ENCODE data around the gene OXLD1.
"Not testable (repeated sequence)": the region's sequence is repeated elsewhere in the genome, so short reads cannot be mapped to it uniquely, and the experiment has no call there.

Gene OXLD1

DNA sequence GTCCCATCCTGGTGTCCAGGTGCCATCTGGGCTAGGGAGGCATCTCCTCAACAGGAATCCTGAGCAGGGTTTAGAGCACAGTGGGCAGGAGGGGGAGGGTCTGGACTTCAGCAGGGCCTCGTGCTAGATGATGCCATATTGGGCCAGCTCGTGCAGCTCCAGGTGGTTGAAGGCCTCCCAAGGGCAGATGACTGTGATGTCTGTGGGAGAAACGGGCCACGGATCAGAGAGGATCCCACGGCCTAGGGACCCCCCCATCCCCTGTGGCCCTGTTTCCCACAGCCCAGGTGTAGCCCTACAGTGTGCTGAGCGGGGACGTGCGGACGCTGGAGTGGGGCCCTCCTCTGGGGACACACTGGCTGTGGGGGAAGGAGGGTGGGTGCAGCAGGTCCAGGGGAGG lies 15.5 kb downstream of the OXLD1 start:
- no peak for DNase-seq (ENCODE audit: low spot score)

DNA sequence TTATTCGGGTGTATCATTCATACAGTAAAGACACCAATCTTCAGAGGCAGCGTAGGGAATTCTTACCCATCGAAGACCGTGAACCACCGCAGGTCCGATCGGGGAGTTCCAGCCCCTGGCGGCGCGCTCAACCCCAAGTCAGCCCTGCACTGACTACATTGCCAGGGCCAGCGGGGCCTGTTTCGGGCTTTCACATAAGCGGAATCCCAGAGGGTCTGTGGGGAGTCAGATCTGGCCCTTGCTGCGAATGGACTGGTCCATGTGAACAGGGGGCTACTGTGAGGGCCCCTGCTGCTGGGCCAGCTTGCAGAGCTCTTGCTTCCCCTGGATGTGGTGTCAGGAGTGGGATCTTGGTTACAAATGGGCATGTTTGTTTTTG lies 17.7 kb downstream of the OXLD1 start:
- DNase-seq (ENCODE audit: low spot score) = no peak

DNA sequence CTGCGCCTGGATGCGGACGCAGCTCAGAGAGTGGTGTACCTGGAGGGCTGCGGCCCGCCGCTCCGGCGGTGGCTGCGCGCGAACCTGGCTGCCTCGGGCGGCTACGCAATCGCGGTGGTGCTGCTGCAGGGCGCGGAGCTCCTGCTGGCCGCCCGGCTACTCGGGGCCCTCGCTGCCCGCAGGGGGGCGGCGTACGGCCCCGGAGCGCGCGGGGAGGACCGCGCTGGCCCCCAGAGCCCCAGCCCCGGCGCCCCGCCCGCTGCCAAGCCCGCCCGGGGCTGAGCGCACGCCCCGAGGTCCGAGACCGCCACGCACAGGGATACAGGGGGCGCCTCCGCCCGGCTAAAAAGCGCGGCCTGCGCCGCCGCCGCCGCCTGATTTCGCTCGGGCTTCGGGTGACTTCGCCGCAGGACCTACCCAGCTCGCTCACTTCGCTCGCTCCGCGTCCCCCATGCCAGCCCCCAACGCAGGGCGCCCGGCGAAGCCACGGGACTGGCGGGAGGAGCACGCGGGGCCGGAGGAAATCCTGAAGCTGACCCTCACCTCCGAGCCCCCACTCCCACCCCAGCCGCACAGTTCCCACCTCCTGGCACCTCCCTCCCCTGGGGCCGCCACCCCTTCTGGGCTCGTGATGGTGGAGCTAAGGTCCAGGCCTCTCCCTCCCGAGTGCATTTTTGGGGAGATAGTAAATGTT lies 18.2 kb downstream of the OXLD1 start:
- DNase-seq (ENCODE audit: low spot score) = no peak

DNA sequence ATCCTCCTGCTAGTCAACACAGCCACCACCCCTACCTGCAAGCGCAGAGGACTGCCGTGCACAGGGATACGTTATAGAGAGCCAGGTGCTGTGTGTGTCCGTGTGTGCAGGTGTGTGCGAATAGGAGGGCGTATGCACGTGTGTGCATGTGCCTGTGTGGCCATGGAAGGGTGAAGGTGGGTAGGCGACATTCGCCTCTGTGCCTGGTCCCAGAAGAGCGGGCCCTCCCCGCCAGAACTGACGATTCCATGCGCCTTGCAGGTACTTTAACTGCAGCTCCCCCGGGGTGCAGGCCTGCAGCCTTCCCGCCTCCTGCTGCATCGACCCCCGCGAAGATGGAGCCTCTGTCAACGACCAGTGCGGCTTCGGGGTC lies 18.8 kb downstream of the OXLD1 start:
- DNase-seq (ENCODE audit: low spot score) = no peak

DNA sequence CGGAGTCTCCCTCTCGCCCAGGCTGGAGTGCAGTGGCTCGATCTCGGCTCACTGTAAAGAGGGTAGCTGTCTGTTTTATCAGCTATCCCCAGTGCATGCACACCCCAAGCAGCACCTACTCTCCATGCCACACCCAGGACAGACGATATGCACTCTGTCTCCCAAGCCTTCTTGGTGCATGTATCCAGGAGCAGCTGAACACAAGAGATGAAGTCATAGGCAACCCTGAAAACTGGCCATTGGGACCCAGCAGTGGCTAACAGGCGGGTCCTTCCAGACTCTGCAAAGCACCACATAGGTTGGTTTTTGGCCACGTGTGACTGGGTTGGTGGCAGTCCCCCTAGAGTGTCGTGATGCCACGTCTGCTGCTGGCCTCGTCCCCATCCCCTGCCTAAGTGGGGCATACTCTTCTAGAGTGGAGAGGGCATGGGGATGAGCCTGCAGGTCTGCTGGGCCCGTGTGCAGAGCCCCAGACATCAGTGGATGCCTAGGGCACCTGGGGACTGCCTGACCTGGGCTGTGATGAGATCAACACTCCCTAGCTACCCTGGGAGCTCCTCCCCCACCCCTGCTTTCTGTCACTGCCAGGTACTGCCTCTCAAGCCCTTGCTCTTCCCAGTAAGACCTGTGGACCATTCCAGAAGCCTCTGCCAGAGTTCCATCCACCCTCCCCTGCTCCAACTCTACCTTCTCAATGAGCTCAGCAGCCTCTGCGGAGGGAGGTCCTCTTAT lies 19.4 kb downstream of the OXLD1 start:
- DNase-seq (ENCODE audit: low spot score) = no peak

DNA sequence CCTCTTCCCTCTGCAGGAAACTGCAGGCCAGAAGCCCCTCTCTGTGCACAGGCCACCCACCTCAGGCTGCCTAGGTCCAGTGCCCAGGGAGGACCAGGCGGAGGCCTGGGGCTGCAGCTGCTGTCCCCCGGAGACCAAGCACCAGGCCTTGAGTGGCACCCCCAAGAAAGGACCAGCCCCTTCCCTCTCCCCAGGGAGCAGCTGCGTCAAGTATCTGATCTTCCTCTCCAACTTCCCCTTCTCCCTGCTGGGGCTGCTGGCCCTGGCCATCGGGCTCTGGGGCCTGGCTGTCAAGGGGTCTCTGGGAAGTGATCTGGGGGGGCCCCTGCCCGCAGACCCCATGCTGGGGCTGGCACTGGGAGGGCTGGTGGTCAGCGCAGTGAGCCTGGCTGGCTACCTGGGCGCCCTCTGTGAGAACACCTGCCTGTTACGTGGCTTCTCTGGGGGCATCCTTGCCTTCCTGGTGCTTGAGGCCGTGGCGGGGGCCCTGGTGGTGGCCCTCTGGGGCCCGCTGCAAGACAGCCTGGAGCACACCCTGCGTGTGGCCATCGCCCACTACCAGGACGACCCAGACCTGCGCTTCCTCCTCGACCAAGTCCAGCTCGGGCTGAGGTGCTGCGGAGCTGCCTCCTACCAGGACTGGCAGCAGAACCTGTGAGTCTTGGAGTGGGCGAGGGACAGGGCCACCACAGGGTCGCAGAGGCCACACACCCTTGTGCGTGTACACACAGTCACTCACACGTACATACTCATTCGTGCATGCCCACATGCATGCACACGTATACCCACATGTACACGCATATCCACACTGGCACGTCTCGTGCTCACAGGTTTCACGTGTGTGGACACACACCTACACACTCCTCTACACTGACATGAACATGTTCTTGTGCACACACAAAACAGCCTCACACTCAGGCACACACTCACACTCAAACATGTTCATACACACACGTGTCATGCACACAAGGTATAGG lies 21.1 kb downstream of the OXLD1 start:
- DNase-seq (ENCODE audit: low spot score) = no peak

DNA sequence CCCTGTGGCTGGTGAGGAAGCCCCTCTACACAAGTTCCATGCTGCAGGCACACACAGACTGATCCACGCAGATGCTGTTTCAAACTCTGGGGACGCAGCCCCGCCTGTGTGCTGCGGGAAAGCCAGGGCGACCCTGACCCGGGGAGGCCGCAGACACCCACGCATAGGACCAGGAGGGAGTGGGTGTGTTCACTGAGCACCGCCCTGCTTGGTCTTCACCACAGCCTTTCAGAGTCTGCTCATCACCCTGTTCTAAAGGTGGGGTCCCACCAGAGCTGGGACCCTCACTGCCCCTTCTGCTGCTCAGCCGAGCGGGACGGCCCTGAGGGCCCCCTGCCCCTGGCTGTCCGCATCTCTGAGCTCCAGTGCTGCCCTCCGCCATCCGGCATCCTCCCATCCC lies 21.9 kb downstream of the OXLD1 start:
- no peak for DNase-seq (ENCODE audit: low spot score)

DNA sequence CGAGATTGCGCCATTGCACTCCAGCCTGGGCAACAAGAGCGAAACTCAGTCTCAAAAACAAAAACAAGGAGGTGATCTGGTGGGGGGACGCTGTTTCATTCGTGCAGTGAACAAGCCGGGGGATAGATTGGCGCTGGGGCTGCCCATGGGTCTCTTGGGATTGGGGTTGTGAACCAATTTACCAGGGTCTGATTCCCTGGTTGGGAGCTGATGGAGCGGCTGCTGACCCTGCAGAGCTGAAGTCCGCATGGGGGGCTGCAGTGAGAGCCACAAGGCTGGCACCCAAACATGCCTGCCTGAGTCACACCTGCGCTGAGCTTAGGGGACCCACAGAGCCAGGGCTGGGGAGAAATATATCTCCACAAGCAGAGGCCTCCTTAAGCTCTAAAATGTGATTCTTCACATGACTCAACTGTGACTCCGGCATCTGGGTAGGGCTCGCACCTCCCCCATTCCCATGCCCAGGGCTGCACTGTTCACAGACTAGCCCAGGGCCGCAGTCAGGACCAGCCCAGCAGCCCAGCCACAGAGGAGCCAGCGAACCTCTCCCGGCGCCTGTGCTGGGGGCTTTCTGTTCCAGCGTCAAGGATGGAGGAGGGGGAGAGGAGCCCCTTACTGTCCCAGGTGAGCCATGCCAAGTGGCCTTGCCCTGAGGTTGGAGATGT lies 24.4 kb downstream of the OXLD1 start:
- peak; percentile 50 for DNase-seq (ENCODE audit: low spot score)

DNA sequence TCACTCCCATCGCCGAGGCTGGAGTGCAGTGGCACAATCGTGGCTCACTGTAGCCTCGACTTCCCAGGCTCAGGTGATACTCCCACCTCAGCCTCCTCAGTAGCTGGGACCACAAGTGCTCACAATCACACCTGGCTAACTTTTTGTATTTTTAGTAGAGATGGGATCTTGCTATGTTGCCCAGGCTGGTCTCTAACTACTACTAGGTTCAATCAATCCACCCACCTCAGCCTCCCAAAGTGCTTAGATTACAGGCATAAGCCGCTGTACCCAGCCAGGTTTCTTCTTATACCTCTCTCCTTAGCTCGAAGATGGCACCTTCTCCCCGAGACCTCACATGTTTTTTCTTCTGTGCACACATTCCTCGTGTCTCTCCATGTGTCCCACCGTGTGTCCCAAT lies 26.4 kb downstream of the OXLD1 start:
- no peak for DNase-seq (ENCODE audit: low spot score)

DNA sequence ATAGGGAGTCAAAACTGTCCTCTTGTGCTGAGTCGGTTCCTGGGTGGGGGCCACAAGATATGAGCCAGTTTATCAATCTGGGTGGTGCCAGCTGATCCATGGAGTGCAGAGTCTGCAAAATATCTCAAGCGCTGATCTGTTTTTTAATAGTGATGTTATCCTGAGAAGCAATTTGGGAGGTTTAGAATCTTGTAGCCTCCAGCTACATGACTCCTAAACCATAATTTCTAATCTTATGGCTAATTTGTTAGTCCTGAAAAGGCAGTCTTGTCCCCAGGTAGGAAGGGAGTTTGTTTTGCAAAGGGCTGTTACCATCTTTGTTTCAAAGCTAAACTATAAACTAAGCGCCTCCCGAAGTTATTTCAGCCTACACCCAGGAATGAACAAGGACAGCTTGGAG lies 27.7 kb downstream of the OXLD1 start:
- DNase-seq (ENCODE audit: low spot score) = no peak

DNA sequence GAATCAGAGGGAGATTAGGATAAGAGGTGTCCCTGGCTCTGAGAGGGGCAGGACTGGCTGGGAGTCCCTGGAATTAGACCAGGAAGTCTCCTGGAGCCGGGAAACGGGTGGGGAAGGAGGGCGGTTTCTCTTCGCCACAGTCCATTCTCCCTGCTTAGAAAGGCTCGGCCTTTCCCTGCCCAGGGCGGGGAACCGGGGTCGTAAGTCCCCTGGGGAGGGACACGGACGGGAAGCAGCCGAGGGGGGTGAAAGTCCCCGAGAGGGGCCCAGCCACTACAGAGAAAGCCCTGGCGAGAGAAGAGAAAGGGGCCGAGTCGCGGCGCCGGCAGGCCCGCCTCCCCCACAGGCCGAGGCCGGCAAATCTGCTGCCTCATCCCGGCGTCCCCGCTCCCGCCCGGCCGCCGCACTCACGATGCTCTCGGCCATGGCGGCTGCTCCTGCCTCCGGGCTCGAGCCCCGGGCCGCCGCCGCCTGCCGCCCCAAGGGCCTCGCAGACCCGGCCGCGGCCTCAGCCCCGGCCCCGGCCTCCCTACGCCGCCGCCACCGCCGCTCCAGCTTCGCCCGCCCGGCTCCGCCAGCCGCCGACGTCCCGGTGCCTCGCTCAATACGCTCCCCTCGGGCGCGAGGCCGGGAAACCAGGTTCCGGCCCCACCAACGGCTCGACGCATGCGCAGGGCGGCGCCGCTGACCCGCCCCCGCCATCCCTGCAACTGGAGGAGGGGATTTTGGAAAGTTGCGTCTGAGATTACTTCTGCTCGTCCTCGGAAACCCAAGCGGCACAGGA lies 29.7 kb downstream of the OXLD1 start, which contains the start of the genes NPLOC4 and TSPAN10:
Gene NPLOC4, minus strand, starts transcription at position 608 of the 784 bp plus-strand sequence. Its CDS starts 182 bp downstream, at position 426.
Gene TSPAN10, plus strand, starts transcription at position 692 of the 784 bp plus-strand sequence. CDS start 5,217 bp downstream, outside the sequence.
- peak; percentile 83 for DNase-seq (ENCODE audit: low spot score)

DNA sequence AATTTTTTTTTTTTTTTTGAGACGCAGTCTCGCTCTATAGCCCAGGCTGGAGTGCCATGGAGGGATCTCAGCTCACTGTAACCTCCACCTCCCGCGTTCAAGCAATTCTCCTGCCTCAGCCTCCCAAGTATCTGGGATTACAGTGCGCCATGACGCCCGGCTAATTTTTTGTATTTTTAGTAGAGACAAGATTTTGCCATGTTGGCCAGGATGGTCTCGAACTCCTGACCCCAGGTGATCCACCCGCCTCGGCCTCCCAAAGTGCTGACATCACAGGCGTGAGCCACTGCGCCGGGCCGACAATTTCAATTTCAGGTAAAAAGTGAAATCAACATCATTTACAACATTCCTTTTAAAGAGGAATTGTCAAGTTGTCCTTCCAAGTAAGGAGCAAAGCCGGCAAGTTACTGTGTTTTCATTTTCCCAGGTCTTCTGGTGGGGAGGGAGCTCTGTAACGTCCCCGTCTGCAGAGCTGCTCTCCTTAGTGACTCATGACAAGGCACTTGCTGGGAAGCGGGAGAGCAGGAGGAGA lies 30.4 kb downstream of the OXLD1 start:
- peak; percentile 86 for DNase-seq (ENCODE audit: low spot score)

DNA sequence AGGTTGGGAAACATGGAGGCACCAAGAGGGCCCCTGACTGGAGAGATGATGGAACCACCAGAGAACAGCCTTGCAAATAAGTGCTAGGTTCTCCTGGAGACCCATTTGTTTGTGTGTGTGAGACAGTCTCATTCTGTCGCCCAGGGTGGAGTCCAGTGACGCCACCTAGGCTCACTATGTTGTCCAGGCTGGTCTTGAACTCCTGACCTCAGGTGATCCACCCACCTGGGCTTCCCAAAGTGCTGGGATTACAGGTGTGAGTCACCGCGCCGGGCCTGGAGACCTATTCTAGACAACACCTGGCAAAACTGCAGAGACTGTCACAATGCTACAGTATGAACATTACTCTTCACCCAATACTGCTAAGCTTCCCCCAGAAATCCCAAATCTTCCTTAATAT lies 31.0 kb downstream of the OXLD1 start:
- DNase-seq (ENCODE audit: low spot score) = no peak

DNA sequence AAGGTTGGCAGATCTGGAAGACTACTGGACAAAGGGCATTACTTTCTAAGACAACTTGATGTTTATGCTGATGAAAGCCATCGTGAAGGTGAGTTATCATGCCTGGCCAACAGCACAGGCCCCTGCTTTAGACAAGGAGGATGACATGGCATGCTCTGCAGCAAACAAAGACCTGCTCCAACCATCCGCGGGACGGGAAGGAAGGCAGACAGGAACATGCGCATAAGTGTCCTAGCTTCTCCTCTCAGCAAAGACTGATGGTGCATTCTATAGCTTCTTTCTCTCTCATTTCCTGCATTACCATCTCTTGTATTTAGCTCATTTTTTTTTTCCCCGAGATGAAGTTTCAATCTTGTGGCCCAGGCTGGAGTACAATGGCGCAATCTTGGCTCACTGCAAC lies 34.9 kb downstream of the OXLD1 start:
- DNase-seq (ENCODE audit: low spot score) = no peak

DNA sequence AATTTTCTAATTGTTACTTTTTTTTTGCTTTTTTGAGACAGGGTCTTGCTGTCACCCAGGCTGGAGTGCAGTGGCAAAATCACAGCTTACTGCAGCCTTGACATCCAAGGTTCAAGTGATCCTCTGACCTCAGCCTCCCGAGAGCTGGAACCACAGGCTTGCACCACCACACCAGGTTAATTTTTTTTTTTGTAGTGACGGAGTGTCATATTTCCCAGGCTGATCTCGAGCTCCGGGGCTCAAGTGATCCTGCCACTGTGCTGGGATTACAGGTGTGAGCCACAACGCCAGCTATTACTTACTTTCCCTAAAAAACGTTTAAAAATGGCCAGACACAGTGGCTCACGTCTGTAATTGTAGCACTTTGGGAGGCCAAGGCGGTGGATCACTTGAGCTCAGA lies 36.1 kb downstream of the OXLD1 start:
- DNase-seq (ENCODE audit: low spot score) = no peak

DNA sequence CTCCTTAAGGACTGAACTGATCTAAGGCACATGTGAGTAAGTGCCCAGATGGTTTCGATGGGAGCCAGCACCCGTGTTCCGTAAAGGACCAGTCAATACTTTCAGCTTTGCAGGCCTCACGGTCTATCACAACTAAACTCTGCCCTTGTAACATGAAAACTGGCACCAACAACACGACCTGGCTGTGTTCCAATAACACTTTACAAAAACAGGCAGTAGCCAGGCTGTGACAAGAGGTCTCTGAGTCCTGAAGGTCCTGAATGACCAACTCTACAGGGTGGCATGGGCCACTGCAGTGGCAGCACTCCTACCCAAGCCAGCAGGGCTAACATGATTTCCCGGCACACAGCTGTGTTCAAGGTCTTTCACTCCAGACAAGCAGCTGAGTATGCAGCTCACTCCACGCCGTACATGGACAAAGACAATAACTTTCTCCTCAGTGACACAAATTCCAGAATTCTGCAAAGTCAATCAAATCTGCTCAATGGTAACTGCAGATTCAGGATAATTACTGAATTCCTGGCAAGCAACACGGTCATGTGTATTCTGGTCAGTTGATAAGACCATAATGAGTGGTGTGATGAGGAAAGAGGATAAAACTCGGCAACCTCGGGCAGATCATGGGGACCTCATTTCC lies 44.8 kb downstream of the OXLD1 start:
- DNase-seq (ENCODE audit: low spot score) = no peak

DNA sequence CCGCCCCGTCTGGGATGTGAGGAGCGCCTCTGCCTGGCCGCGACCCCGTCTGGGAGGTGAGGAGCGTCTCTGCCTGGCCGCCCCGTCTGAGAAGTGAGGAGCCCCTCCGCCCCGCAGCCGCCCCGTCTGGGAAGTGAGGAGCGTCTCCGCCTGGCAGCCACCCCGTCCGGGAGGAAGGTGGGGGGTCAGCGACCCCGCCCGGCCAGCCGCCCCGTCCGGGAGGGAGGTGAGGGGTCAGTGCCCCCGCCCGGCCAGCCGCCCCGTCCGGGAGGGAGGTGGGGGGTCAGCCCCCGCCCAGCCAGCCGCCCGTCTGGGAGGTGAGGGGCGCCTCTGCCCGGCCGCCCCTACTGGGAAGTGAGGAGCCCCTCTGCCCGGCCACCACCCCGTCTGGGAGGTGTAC lies 48.1 kb downstream of the OXLD1 start:
- DNase-seq (ENCODE audit: low spot score) = not testable (repeated sequence)

DNA sequence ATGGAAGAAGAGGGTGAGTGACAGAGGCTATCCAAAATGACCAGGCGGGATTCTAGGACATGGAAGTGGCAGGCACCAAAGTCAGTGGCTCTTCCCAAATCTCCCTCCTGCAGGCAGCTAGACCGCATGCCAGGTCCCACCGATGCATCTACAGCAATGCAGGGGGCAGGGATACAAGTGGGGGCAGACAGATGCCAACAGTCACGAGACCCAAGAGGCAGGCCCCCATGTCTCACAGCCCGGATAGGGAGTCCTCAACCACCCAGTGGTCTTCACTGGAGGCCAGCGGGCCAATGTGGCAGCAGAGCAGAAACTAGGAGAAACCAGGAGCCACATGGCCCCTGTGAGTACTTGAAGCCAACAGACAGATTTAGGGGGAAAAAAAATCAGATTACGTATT lies 49.5 kb downstream of the OXLD1 start:
- DNase-seq (ENCODE audit: low spot score) = no peak

DNA sequence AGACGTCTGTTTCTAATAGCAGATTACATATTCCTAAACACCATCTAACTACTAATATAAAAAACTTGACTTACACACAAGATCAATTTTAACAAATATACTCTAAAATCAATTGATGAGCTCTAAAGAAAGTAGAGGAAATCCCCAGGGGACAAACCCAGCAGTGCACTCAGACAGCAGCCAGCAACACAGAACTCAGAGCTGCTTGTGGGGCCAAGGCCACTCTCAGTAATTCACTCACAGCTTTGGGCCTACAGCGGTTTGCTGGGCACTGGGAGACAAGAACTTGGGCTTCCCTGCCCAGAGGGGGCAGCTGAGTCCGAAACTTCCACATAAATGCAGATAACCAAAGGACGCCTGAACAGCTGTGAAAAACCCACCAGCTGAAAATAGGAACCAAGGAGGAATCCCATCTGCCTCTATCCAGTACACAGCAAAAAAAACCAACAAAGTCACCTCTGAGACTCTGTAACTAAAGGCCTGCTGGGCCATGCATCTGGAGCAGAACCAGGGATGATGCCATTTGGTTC lies 50.9 kb downstream of the OXLD1 start:
- DNase-seq (ENCODE audit: low spot score) = no peak

Measured in RKO (cell line).